Bronchus fibroblast of lung (primary cell): Measurements from ENCODE around the gene CCSER1. TPM values are rescaled to one million over a fixed set of nuclear protein-coding genes. Genes with fewer than 3 reads are reported as not detected.

ENCODE experiments used
- total RNA-seq: library from RNA; depleted of rRNA; stranded (reverse); fragments of >200 nt; gene quantifications from 2 replicates; pipeline ENCODE4 v1.2.3, GENCODE V29; 2015

Gene CCSER1
- not detected in 2 replicates for total RNA-seq

DNA sequence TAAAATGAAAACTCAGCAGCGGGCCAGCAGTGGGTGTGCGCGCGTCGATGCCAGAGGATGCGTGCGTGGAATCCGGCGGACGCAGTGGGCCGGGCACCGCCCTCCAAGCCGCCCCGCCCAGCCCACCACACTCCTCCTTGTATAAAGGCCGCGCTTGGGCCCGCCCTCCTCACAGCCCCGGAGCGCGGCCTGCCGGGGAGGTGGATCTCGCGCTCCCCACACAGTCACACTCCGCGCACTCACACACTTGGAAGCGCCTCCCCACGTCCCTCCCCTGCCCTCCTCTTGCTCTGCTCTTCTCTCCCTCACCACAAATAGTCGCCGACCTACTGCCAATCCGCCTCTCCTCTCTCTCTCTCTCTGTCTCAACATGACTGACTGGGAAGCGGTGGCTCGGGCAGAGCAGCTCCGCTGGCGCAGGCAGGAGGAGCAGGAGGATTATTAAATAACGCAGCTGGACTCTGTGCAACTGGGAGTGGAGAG is at the start of gene CCSER1:
Gene CCSER1 (plus strand): TSS at position 172 of the 483 bp plus-strand sequence.

Other genes with a start within 250 kb of the CCSER1 start
- not detected in 2 replicates for gene MMRN1, start 232.5 kb upstream of the CCSER1 start, total RNA-seq